Brain microvascular endothelial cell (primary cell): ENCODE data around the gene ADAMTS2.

Experiments used
- DNase-seq: peaks from one replicate; pipeline ENCODE4 v3.0.0-alpha.2; 2020
- H3K27ac ChIP-seq: fragments of 250-450 bp; sonication (Bioruptor Pico); 2 replicates; pipeline ENCODE4 v1.5.1; 2020; ENCODE audit warnings: mild to moderate bottlenecking, moderate library complexity
- H3K27me3 ChIP-seq: fragments of 250-450 bp; sonication (Bioruptor Pico); replicated peaks from 2 replicates; pipeline ENCODE4 v1.5.1; 2020; ENCODE audit warnings: mild to moderate bottlenecking
- H3K36me3 ChIP-seq: fragments of 250-450 bp; sonication (Bioruptor Pico); replicated peaks from 2 replicates; pipeline ENCODE4 v1.5.1; 2020; ENCODE audit warnings: mild to moderate bottlenecking
- H3K4me3 ChIP-seq: 2 replicates; pipeline ENCODE4 v1.5.1; 2011; ENCODE audit warnings: low read depth, mild to moderate bottlenecking, control low read depth, low read length, moderate library complexity
- CTCF ChIP-seq: IDR thresholded peaks from 2 replicates; pipeline ENCODE4 v1.5.1; 2011; ENCODE audit warnings: low read depth, mild to moderate bottlenecking, moderate library complexity, low read length, control low read depth, inconsistent platforms; ENCODE audit errors: missing control alignments
- in situ Hi-C: cut with HindIII; loops from 2 replicates; pipeline ENCODE4 v1.10.0; 2017; ENCODE audit warnings: low sequenced_read_pairs, low pct_ligation_motif_present

Gene ADAMTS2

DNA sequence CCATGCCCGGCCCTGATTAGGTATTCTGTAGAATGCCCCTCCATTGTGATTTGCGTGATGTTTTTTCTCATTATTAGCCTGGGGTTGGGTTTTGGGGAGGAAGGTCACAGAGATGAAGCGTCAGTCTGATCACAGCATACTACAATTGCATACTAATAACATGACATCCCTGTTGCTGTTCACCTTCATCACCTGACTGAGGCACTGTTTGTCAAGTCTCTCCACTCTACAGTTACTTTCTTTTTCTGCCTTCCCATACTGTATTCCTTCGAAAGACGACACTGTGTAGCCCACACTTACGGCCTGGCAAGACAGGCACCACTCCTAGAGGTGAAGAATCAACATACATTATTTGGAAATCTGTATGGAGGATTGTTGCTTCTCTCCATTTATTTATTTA, 279.6 kb downstream of the ADAMTS2 start:
- Histone ChIP-seq H3K4me3 (no peak overlapping the region), H3K36me3 (peaks cover 6% of the 10 kb centered on the region), H3K27me3 (no peaks in the 10 kb centered on the region), H3K27ac (no peak overlapping the region)
- no peak for DNase-seq
- no peak for TF ChIP-seq CTCF
- in situ Hi-C loops = no loop called here

GRCh38 chr5:179061025-179061424, 284.2 kb downstream of the ADAMTS2 start:
- in situ Hi-C loops = no loop called here
- no peak for TF ChIP-seq CTCF
- no peak for DNase-seq
- Histone ChIP-seq H3K27ac (peak overlapping the region; percentile 75), H3K27me3 (no peaks in the 10 kb centered on the region), H3K36me3 (no peaks in the 10 kb centered on the region), H3K4me3 (peak overlapping the region; percentile 72)
